Right lobe of liver (tissue), 6 donors: ENCODE results near the gene CNTN5. TPM values are rescaled to one million over a fixed set of nuclear protein-coding genes. Genes with fewer than 3 reads are reported as not detected.
"Not testable (repeated sequence)": the region's sequence is repeated elsewhere in the genome, so short reads cannot be mapped to it uniquely, and the experiment has no call there.

Experiments used
- ATAC-seq, 4 donors: fragments of 200-7000 bp; cut with Tn5 transposase; one replicate each; pipeline ENCODE4 v1.9.1; 2020; ENCODE audit warnings: mild to moderate bottlenecking in 4 of 4, moderate library complexity in 4 of 4
- DNase-seq, 3 donors: peaks; one replicate each; pipeline ENCODE4 v3.0.0-alpha.2; 2020
- H3K27ac ChIP-seq, 3 donors: fragments of 200-600 bp; one replicate each; pipeline ENCODE4 v1.8.0; 2022
- H3K27me3 ChIP-seq, 2 donors: fragments of 200-600 bp; one replicate each; pipeline ENCODE4 v1.8.0; 2022
- H3K36me3 ChIP-seq, 4 donors: fragments of 200-600 bp; sonication (generic) in 1 of 4; one replicate each; pipeline versions ENCODE4 v1.5.1 to v1.8.0; 2017 to 2022; ENCODE audit warnings: control low read depth in 1 of 4
- H3K4me1 ChIP-seq, 4 donors: fragments of 200-600 bp; sonication (generic) in 1 of 4; one replicate each; pipeline versions ENCODE4 v1.5.1 to v1.8.0; 2017 to 2022; ENCODE audit warnings: control low read depth in 1 of 4
- H3K4me3 ChIP-seq, 3 donors: fragments of 200-600 bp; one replicate each; pipeline ENCODE4 v1.8.0; 2022
- H3K9me3 ChIP-seq, 4 donors: fragments of 200-600 bp; sonication (generic) in 1 of 4; one replicate each; pipeline versions ENCODE4 v1.5.1 to v1.8.0; 2017 to 2022; ENCODE audit warnings: control low read depth in 1 of 4
- CTCF ChIP-seq, 4 donors: fragments of 200-600 bp in 3 of 4; fragments of 450-650 bp in 1 of 4; IDR thresholded peaks; one replicate each; pipeline versions ENCODE4 v1.5.1 to v1.8.0; 2016 to 2022; ENCODE audit warnings: antibody characterized with exemption in 4 of 4, mild to moderate bottlenecking in 2 of 4
- POLR2A ChIP-seq: fragments of 450-650 bp; IDR thresholded peaks from one replicate; pipeline ENCODE4 v1.6.1; 2017; ENCODE audit warnings: antibody characterized with exemption, mild to moderate bottlenecking
- WGBS: methylation state at CpG from one replicate; pipeline ENCODE4 v1.1.6; 2018; ENCODE audit warnings: low coverage, low lambda C conversion rate; ENCODE audit not compliant: insufficient coverage; ENCODE audit errors: missing lambda C conversion rate; 5-methylcytosine and 5-hydroxymethylcytosine counted together
- intact Hi-C, 2 donors: fragments of 100-400 bp; cut with DNase I; formaldehyde crosslinking; loops; one replicate each; pipeline versions ENCODE4 v1.11.2 to v1.14.1; 2022
- total RNA-seq, 6 experiments: library from RNA; depleted of rRNA in 2 of 6; stranded (reverse); fragments of >200 nt in 2 of 6; fragmentation: NEBNext Ultra II Directional in 3 of 6; extraction: Animal tissue kit (Norgen Biotek cat#: 25700) in 3 of 6; gene quantifications; one replicate each; pipeline versions ENCODE4 v1.1.0 to v1.2.4, GENCODE V29; 2016 to 2023
- donor health status: DM: no; HTN: yes; CAD: no.
- donor health status: DM: no; HTN: no; CAD: no.
- donor health status: DM: no; HTN: no; CAD: no.
- donor health status: DM: no; HTN: yes; CAD: no.
- donor health status: DM: no; HTN: yes; CAD: no.

CNTN5 gene
- total RNA-seq, 6 experiments from 2014 or later = 0.13 to 0.19 TPM; not detected in 4

GRCh38 chr11:99098751-99099150 lies 78.0 kb downstream of the CNTN5 start:
- no peaks in the 10 kb centered on the region for H3K27me3 ChIP-seq
- no peak overlapping the region for H3K4me3 ChIP-seq
- intact Hi-C loops = no loop called here
- ATAC-seq = no peak
- 57% methylated on average over 1 of the region's 1 CpG for WGBS
- H3K36me3 ChIP-seq = no peaks in the 10 kb centered on the region
- no peaks in the 10 kb centered on the region for H3K4me1 ChIP-seq
- no peak overlapping the region for H3K27ac ChIP-seq
- H3K9me3 ChIP-seq = no peaks in the 10 kb centered on the region
- no peak for TF ChIP-seq POLR2A
- TF ChIP-seq CTCF (IDR thresholded peaks at IDR 0.05) = no peak
- no peak for DNase-seq

GRCh38 chr11:99117603-99118002 lies 96.9 kb downstream of the CNTN5 start:
- DNase-seq (no peak), ATAC-seq (no peak)
- 70% methylated on average over 2 of the region's 2 CpGs for WGBS
- no peak for TF ChIP-seq CTCF (IDR thresholded peaks at IDR 0.05)
- no peak for TF ChIP-seq POLR2A
- Histone ChIP-seq H3K4me3 (no peak overlapping the region), H3K36me3 (no peaks in the 10 kb centered on the region), H3K27ac (no peak overlapping the region), H3K4me1 (no peaks in the 10 kb centered on the region), H3K27me3 (no peaks in the 10 kb centered on the region), H3K9me3 (no peaks in the 10 kb centered on the region)
- intact Hi-C loops = no loop called here

- H3K4me3 ChIP-seq, H3K27ac ChIP-seq, H3K4me1 ChIP-seq, DNase-seq, H3K27me3 ChIP-seq, intact Hi-C loops, ATAC-seq, H3K36me3 ChIP-seq, H3K9me3 ChIP-seq: not testable (repeated sequence)
- WGBS = 85% methylated on average over 3 of the region's 3 CpGs
Measured at GRCh38 chr11:99133862-99134261, 113.1 kb downstream of the CNTN5 start.

- no peak overlapping the region for H3K4me3 ChIP-seq
- TF ChIP-seq POLR2A = no peak
- no peak for TF ChIP-seq CTCF (IDR thresholded peaks at IDR 0.05)
- no peaks in the 10 kb centered on the region for H3K27me3 ChIP-seq
- intact Hi-C loops = no loop called here
- WGBS = 74% methylated on average over 1 of the region's 1 CpG
- H3K27ac ChIP-seq = no peak overlapping the region
- H3K9me3 ChIP-seq = no peaks in the 10 kb centered on the region
- DNase-seq = no peak
- ATAC-seq = no peak
- no peaks in the 10 kb centered on the region for H3K36me3 ChIP-seq
- H3K4me1 ChIP-seq = no peaks in the 10 kb centered on the region
Measured at GRCh38 chr11:99135508-99135907, 114.8 kb downstream of the CNTN5 start.

GRCh38 chr11:99142237-99142636 lies 121.5 kb downstream of the CNTN5 start:
- no peak for ATAC-seq
- H3K27me3 ChIP-seq = no peaks in the 10 kb centered on the region

More at GRCh38 chr11:99142237-99142636, 121.5 kb downstream of the CNTN5 start:
- no peaks in the 10 kb centered on the region for H3K36me3 ChIP-seq
- no peak overlapping the region for H3K4me3 ChIP-seq
- no peak for DNase-seq
- WGBS = 56% methylated on average over 3 of the region's 4 CpGs
- no peaks in the 10 kb centered on the region for H3K9me3 ChIP-seq
- intact Hi-C loops = no loop called here
- no peaks in the 10 kb centered on the region for H3K4me1 ChIP-seq
- no peak overlapping the region for H3K27ac ChIP-seq
- TF ChIP-seq CTCF (IDR thresholded peaks at IDR 0.05) = no peak
- no peak for TF ChIP-seq POLR2A
